ENCODE measurements around the gene TMEM25.

- TF ChIP-seq CTCF (IDR thresholded peaks at IDR 0.05; ENCODE audit: poor library complexity, severe bottlenecking) (no peak), RAD21 (conservative IDR thresholded peaks at IDR 0.05) (no peak), EP300 (conservative IDR thresholded peaks at IDR 0.05; ENCODE audit: poor library complexity, severe bottlenecking) (no peak), TAF1 (IDR thresholded peaks at IDR 0.05; ENCODE audit: low read depth) (peak; percentile 54), EZH2 (IDR thresholded peaks at IDR 0.05; ENCODE audit: borderline replicate concordance, insufficient read depth, low read length, poor library complexity, severe bottlenecking) (no peak), SMC3 (conservative IDR thresholded peaks at IDR 0.05; ENCODE audit: poor library complexity) (peak; percentile 25), POLR2AphosphoS5 (IDR thresholded peaks at IDR 0.05) (peak; percentile 90)
Observed at GRCh38 chr11:118530683-118531596, at the start of gene TMEM25.

Data from neural cell (in vitro differentiated cells).